ENCODE measurements around the gene SSR3. TPM values are rescaled to one million over a fixed set of nuclear protein-coding genes. Genes with fewer than 3 reads are reported as not detected.

SSR3 gene
- total RNA-seq, 1 experiment from 2014 or later, result 118 TPM

GRCh38 chr3:156498307-156498706, 56.6 kb downstream of the SSR3 start:
- DNase-seq, result no peak
- Histone ChIP-seq H3K36me3 (replicated peaks; ENCODE audit: control insufficient read depth, insufficient read depth, low read length) (no peaks in the 10 kb centered on the region; the same call in 1 of the 2 replicates), H3K4me3 (ENCODE audit: insufficient read depth, low read depth, low read length) (no peak overlapping the region), H3K27me3 (ENCODE audit: control insufficient read depth, insufficient read depth, low read length) (no peaks in the 10 kb centered on the region)

GRCh38 chr3:156497326-156497725, 57.6 kb downstream of the SSR3 start:
- Histone ChIP-seq H3K27me3 (ENCODE audit: control insufficient read depth, insufficient read depth, low read length) (no peaks in the 10 kb centered on the region), H3K4me3 (ENCODE audit: insufficient read depth, low read depth, low read length) (no peak overlapping the region), H3K36me3 (replicated peaks; ENCODE audit: control insufficient read depth, insufficient read depth, low read length) (no peaks in the 10 kb centered on the region; the same call in 1 of the 2 replicates)
- no peak for DNase-seq

- no peak overlapping the region for H3K4me3 ChIP-seq (ENCODE audit: insufficient read depth, low read depth, low read length)
- H3K36me3 ChIP-seq (replicated peaks; ENCODE audit: control insufficient read depth, insufficient read depth, low read length), result no peaks in the 10 kb centered on the region; the same call in 1 of the 2 replicates
- no peak for DNase-seq
- H3K27me3 ChIP-seq (ENCODE audit: control insufficient read depth, insufficient read depth, low read length), result no peaks in the 10 kb centered on the region
These were observed 59.1 kb downstream of the SSR3 start for GRCh38 chr3:156495816-156496215.

GRCh38 chr3:156493887-156494286, 61.0 kb downstream of the SSR3 start:
- DNase-seq, result no peak
- no peaks in the 10 kb centered on the region for H3K27me3 ChIP-seq (ENCODE audit: control insufficient read depth, insufficient read depth, low read length)
- no peaks in the 10 kb centered on the region; the same call in 1 of the 2 replicates for H3K36me3 ChIP-seq (replicated peaks; ENCODE audit: control insufficient read depth, insufficient read depth, low read length)
- H3K4me3 ChIP-seq (ENCODE audit: insufficient read depth, low read depth, low read length), result no peak overlapping the region

GRCh38 chr3:156492801-156493261, 62.1 kb downstream of the SSR3 start:
- DNase-seq, result no peak

GRCh38 chr3:156491192-156491591, 63.7 kb downstream of the SSR3 start:
- no peak overlapping the region for H3K4me3 ChIP-seq (ENCODE audit: insufficient read depth, low read depth, low read length)
- no peaks in the 10 kb centered on the region for H3K27me3 ChIP-seq (ENCODE audit: control insufficient read depth, insufficient read depth, low read length)
- H3K36me3 ChIP-seq (replicated peaks; ENCODE audit: control insufficient read depth, insufficient read depth, low read length), result no peaks in the 10 kb centered on the region
- DNase-seq, result no peak

More at GRCh38 chr3:156492801-156493261, 62.1 kb downstream of the SSR3 start:
- Histone ChIP-seq H3K4me3 (ENCODE audit: insufficient read depth, low read depth, low read length) (no peak overlapping the region), H3K27me3 (ENCODE audit: control insufficient read depth, insufficient read depth, low read length) (no peaks in the 10 kb centered on the region), H3K36me3 (replicated peaks; ENCODE audit: control insufficient read depth, insufficient read depth, low read length) (no peaks in the 10 kb centered on the region; the same call in 1 of the 2 replicates)

Other genes starting within 250 kb of the SSR3 start
- gene TIPARP, start 119.5 kb upstream of the SSR3 start, total RNA-seq (2014; rRNA removed; shearing (Covaris generic)), result 13.3 and 13.4 TPM in 2 replicates

Measured in H7 (cell line).